Trophoblast cell (in vitro differentiated cells and primary cell): Measurements from ENCODE around the gene CNN2.

Experiments used
- DNase-seq, 2 donors: peaks; one replicate each; pipeline ENCODE4 v3.0.0-alpha.2; 2016
- H2AFZ ChIP-seq: 2 replicates; pipeline ENCODE4 v1.6.1; 2013; ENCODE audit warnings: low read length, moderate library complexity, mild to moderate bottlenecking; ENCODE audit not compliant: insufficient read depth, poor library complexity
- H2AK5ac ChIP-seq: 2 replicates; pipeline ENCODE4 v1.6.1; 2013; ENCODE audit warnings: mild to moderate bottlenecking, low read length
- H2BK120ac ChIP-seq: 2 replicates; pipeline ENCODE4 v1.6.1; 2013; ENCODE audit warnings: low read length, mild to moderate bottlenecking, moderate library complexity; ENCODE audit not compliant: insufficient read depth, poor library complexity
- H2BK12ac ChIP-seq: 2 replicates; pipeline ENCODE4 v1.6.1; 2013; ENCODE audit warnings: mild to moderate bottlenecking, low read length, moderate library complexity
- H2BK5ac ChIP-seq: 2 replicates; pipeline ENCODE4 v1.6.1; 2013; ENCODE audit warnings: low read length, low read depth, moderate library complexity, mild to moderate bottlenecking; ENCODE audit not compliant: poor library complexity
- H3K14ac ChIP-seq: 2 replicates; pipeline ENCODE4 v1.6.1; 2013; ENCODE audit warnings: mild to moderate bottlenecking, low read length
- H3K18ac ChIP-seq: 2 replicates; pipeline ENCODE4 v1.6.1; 2013; ENCODE audit warnings: mild to moderate bottlenecking, low read length
- H3K23ac ChIP-seq: 2 replicates; pipeline ENCODE4 v1.6.1; 2013; ENCODE audit warnings: low read length
- H3K27ac ChIP-seq: 2 replicates; pipeline ENCODE4 v1.5.1; 2013; ENCODE audit warnings: low read depth, mild to moderate bottlenecking, inconsistent platforms, low read length, moderate library complexity
- H3K27me3 ChIP-seq: 2 replicates; pipeline ENCODE4 v1.6.1; 2013; ENCODE audit warnings: inconsistent platforms, mild to moderate bottlenecking, low read length, moderate library complexity; ENCODE audit not compliant: insufficient read depth
- H3K36me3 ChIP-seq, 2 experiments: 1 replicate in 1 of 2; 2 replicates in 1 of 2; pipeline ENCODE4 v1.6.1; 2013; ENCODE audit warnings: low read length in 2 of 2, mild to moderate bottlenecking in 2 of 2, moderate library complexity in 1 of 2; ENCODE audit not compliant: insufficient read depth in 2 of 2, control insufficient read depth in 1 of 2
- H3K4ac ChIP-seq: 2 replicates; pipeline ENCODE4 v1.6.1; 2013; ENCODE audit warnings: low read depth, mild to moderate bottlenecking, low read length, moderate library complexity
- H3K4me1 ChIP-seq, 2 experiments: 1 replicate in 1 of 2; 2 replicates in 1 of 2; pipeline ENCODE4 v1.6.1; 2013; ENCODE audit warnings: low read length in 2 of 2, mild to moderate bottlenecking in 2 of 2, moderate library complexity in 1 of 2; ENCODE audit not compliant: insufficient read depth in 2 of 2, control insufficient read depth in 1 of 2
- H3K4me2 ChIP-seq: 2 replicates; pipeline ENCODE4 v1.6.1; 2013; ENCODE audit warnings: inconsistent platforms, mild to moderate bottlenecking, low read length, moderate library complexity
- H3K4me3 ChIP-seq: 2 replicates; pipeline ENCODE4 v1.5.1; 2013; ENCODE audit warnings: mild to moderate bottlenecking, low read depth, low read length, inconsistent platforms
- H3K79me1 ChIP-seq: one replicate; pipeline ENCODE4 v1.6.1; 2013; ENCODE audit warnings: low read length
- H3K79me2 ChIP-seq: 2 replicates; pipeline ENCODE4 v1.6.1; 2013; ENCODE audit warnings: low read length, mild to moderate bottlenecking; ENCODE audit not compliant: control insufficient read depth, insufficient read depth, poor library complexity
- H3K9ac ChIP-seq: 2 replicates; pipeline ENCODE4 v1.6.1; 2013; ENCODE audit warnings: mild to moderate bottlenecking, low read length
- H3K9me3 ChIP-seq: 2 replicates; pipeline ENCODE4 v1.6.1; 2013; ENCODE audit warnings: low read depth, mild to moderate bottlenecking, control low read depth, inconsistent platforms, low read length; ENCODE audit not compliant: insufficient read depth
- H4K12ac ChIP-seq: 2 replicates; pipeline ENCODE4 v1.6.1; 2013; ENCODE audit warnings: low read depth, mild to moderate bottlenecking, low read length, moderate library complexity
- H4K8ac ChIP-seq: 2 replicates; pipeline ENCODE4 v1.6.1; 2013; ENCODE audit warnings: low read depth, mild to moderate bottlenecking, low read length, moderate library complexity
- H4K91ac ChIP-seq: one replicate; pipeline ENCODE4 v1.6.1; 2013; ENCODE audit warnings: low read depth, mild to moderate bottlenecking, low read length, moderate library complexity
- WGBS: extraction: QIAGEN DNeasy Blood & Tissue Kit; methylation state at CpG from one replicate; pipeline ENCODE4 v1.1.7; 2013; ENCODE audit warnings: missing lambda C conversion rate; ENCODE audit not compliant: insufficient read length, insufficient coverage; ENCODE audit errors: extremely low coverage; 5-methylcytosine and 5-hydroxymethylcytosine counted together

CNN2 gene

GRCh38 chr19:1053176-1054101 is 27.0 kb downstream of the CNN2 start:
- Histone ChIP-seq H3K79me2 (no peaks in the 10 kb centered on the region), H3K27me3 (no peaks in the 10 kb centered on the region), H2AK5ac (no peak overlapping the region), H3K27ac (no peak overlapping the region), H4K91ac (no peak overlapping the region), H3K9ac (no peak overlapping the region), H4K12ac (no peak overlapping the region), H3K4me2 (no peak overlapping the region), H3K36me3 (peaks cover 40% of the 10 kb centered on the region in 2 experiments), H2BK5ac (no peak overlapping the region), H3K4ac (no peak overlapping the region), H2BK12ac (no peak overlapping the region), H2BK120ac (no peak overlapping the region), H4K8ac (no peak overlapping the region), H3K18ac (no peak overlapping the region), H3K4me3 (no peak overlapping the region), H3K23ac (no peak overlapping the region), H2AFZ (no peak overlapping the region), H3K79me1 (no peaks in the 10 kb centered on the region), H3K9me3 (peaks cover 33% of the 10 kb centered on the region), H3K14ac (no peak overlapping the region), H3K4me1 (no peaks in the 10 kb centered on the region)
- DNase-seq = no peak
- WGBS = no CpG with 5 or more reads among the region's 31 CpGs

GRCh38 chr19:1054102-1055027 is 28.0 kb downstream of the CNN2 start:
- no peak overlapping the region for H4K12ac ChIP-seq
- H3K79me1 ChIP-seq = no peaks in the 10 kb centered on the region
- H2BK5ac ChIP-seq = no peak overlapping the region
- H3K4me3 ChIP-seq = no peak overlapping the region
- no peak overlapping the region for H3K4me2 ChIP-seq
- H3K9me3 ChIP-seq = peaks cover 38% of the 10 kb centered on the region
- no peak overlapping the region for H4K91ac ChIP-seq
- H2AFZ ChIP-seq = no peak overlapping the region
- H2BK120ac ChIP-seq = no peak overlapping the region
- no peak overlapping the region for H2AK5ac ChIP-seq
- H3K4me1 ChIP-seq = no peaks in the 10 kb centered on the region
- no peak for DNase-seq
- no peak overlapping the region for H3K27ac ChIP-seq
- H3K9ac ChIP-seq = no peak overlapping the region
- peaks cover 45 to 46% of the 10 kb centered on the region in 2 experiments for H3K36me3 ChIP-seq
- no peak overlapping the region for H2BK12ac ChIP-seq
- no peak overlapping the region for H3K14ac ChIP-seq
- H3K23ac ChIP-seq = no peak overlapping the region
- H3K4ac ChIP-seq = no peak overlapping the region
- no peak overlapping the region for H4K8ac ChIP-seq
- no peaks in the 10 kb centered on the region for H3K27me3 ChIP-seq
- no CpG with 5 or more reads among the region's 28 CpGs for WGBS
- H3K18ac ChIP-seq = no peak overlapping the region
- H3K79me2 ChIP-seq = no peaks in the 10 kb centered on the region

- Histone ChIP-seq H2AK5ac (no peak overlapping the region), H3K23ac (no peak overlapping the region), H2BK12ac (no peak overlapping the region), H3K9me3 (peaks cover 38% of the 10 kb centered on the region), H3K4me3 (no peak overlapping the region), H3K79me2 (no peaks in the 10 kb centered on the region), H3K9ac (no peak overlapping the region), H2AFZ (no peak overlapping the region), H3K4me2 (no peak overlapping the region), H4K12ac (no peak overlapping the region), H4K91ac (no peak overlapping the region), H3K4ac (no peak overlapping the region), H4K8ac (no peak overlapping the region), H3K79me1 (no peaks in the 10 kb centered on the region), H3K27ac (no peak overlapping the region), H2BK5ac (no peak overlapping the region), H3K4me1 (no peaks in the 10 kb centered on the region), H3K14ac (no peak overlapping the region), H2BK120ac (no peak overlapping the region), H3K18ac (no peak overlapping the region), H3K27me3 (no peaks in the 10 kb centered on the region), H3K36me3 (peaks cover 45 to 46% of the 10 kb centered on the region in 2 experiments)
- no CpG with 5 or more reads among the region's 14 CpGs for WGBS
- DNase-seq = no peak
These were observed 28.6 kb downstream of the CNN2 start for GRCh38 chr19:1055028-1055425.

- H3K4me1 ChIP-seq = no peaks in the 10 kb centered on the region
- H2BK120ac ChIP-seq = no peak overlapping the region
- H3K18ac ChIP-seq = no peak overlapping the region
- no peaks in the 10 kb centered on the region for H3K79me2 ChIP-seq
- no peaks in the 10 kb centered on the region for H3K27me3 ChIP-seq
- H3K4me2 ChIP-seq = no peak overlapping the region
- H2AK5ac ChIP-seq = no peak overlapping the region
- peaks cover 42 to 46% of the 10 kb centered on the region in 2 experiments for H3K36me3 ChIP-seq
- no peak overlapping the region for H4K12ac ChIP-seq
- no peak overlapping the region for H2BK5ac ChIP-seq
- DNase-seq = no peak
- WGBS = no CpG with 5 or more reads among the region's 20 CpGs
- no peak overlapping the region for H2AFZ ChIP-seq
- peaks cover 35% of the 10 kb centered on the region for H3K9me3 ChIP-seq
- H3K79me1 ChIP-seq = no peaks in the 10 kb centered on the region
- no peak overlapping the region for H3K4ac ChIP-seq
- H2BK12ac ChIP-seq = no peak overlapping the region
- no peak overlapping the region for H3K27ac ChIP-seq
- H4K8ac ChIP-seq = no peak overlapping the region
- H4K91ac ChIP-seq = no peak overlapping the region
- H3K14ac ChIP-seq = no peak overlapping the region
- H3K4me3 ChIP-seq = no peak overlapping the region
- no peak overlapping the region for H3K23ac ChIP-seq
- H3K9ac ChIP-seq = no peak overlapping the region
These were observed 29.6 kb downstream of the CNN2 start for GRCh38 chr19:1055886-1056620.
